EL (cell line): ENCODE results near the gene NAP1L4.

Experiments used
- DNase-seq: peaks from one replicate; pipeline ENCODE4 v3.0.0-alpha.2; 2016

Gene NAP1L4

DNA sequence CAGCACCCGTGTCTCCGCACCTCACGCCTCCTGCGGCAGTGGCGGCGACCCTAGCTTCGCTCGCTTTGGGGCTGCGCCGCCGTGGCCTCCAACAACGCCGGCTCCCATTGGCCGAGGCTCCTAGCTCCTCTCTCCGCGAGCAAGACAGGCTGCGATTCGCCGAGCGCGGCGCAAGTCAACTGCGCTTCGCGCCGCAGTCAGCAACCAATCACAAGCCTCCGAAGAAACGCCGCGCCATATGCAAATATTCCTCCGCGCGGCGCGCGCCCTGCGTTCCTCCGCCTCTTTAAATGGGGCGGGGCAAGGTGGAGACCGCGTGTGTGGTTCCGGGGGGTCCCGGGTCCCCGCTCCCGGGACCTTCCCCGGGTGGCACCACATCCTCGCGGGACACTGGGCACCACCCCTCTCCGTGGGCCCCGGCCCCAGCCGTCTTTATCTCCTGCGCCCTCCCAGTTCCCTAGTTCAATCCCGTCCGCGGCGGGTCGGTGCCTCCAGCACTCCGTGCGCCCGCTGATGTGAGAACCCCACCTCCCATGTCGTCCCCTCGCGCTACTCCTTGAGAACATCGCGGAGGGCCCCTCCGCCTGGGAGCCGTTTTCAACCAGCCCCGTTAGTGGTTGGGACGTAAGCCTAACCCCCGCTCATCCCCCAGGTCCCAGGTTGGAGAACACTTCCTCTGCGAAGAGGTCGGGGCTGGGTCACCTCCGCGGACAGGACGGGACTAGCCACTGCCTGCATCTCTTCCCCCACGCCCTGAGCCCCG lies at the start of gene NAP1L4:
Gene NAP1L4 (minus strand): TSS at position 96 of the 763 bp plus-strand sequence. CDS start 13,109 bp downstream, outside the sequence.
- peak; percentile 97 for DNase-seq

- no peak for DNase-seq
Observed at GRCh38 chr11:3040881-3041280, 48.8 kb upstream of the NAP1L4 start.

GRCh38 chr11:3037945-3038271 lies 45.8 kb upstream of the NAP1L4 start:
- no peak for DNase-seq

DNA sequence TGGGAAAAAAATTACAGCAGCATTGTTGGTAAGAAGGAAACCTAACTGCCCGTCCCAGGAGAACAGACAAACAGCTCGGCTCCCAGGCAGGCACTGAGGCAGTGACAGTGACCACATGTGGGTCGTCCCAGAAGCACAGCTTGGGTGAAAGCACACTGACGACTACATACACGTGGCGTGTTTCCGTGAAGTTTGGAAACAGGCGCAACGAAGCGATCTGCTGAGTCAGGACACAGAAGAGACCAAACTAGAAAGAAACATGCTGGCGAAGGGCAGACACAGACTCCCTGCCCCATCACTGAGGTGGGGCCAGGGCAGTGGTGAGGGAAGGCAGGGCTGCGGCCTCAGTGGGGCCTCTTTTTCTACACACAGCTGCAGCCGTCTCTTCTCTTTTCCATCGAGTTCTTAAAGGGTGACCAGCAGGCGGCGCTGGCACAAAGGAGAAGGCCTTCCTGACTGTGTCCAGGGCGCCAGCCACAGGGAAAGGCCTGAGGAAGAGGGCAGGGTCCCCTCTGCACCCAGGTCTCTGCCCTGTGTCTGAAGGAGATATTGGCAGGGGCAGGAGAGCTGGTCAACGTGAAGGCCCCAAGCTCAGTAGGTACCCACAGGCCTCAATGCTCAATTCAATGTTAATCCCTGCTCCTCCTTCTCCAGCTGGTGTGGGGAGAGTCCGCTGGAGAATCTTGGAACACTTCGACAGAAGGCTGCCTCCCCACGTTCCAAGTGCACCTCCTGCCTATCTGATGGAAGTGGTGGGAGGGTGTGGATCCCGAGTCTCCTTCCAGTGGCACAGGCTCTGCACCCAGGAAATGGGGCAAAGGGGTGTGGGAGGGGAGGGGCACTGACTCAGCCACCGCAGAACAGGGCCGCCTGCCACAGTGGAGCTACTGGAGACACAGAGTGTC lies 45.2 kb upstream of the NAP1L4 start:
- peak; percentile 73 for DNase-seq

DNA sequence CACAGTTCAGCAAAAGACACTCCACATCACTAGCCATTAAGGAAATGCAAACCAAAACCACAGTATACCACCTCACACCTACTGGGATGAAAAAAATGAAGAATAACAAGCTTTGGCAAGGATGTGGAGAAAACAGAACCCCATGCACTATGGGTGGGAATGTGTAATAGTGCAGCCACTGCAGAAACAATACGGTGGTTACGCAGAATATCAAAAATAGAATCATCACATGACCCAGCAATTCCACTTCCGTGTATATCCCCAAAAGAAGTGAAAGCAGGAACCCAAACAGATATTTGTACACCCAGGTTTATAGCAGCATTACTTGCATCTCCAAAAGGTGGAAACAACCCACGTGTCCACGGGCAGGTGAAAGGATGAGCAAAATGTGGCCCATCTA lies 44.3 kb upstream of the NAP1L4 start:
- no peak for DNase-seq

DNA sequence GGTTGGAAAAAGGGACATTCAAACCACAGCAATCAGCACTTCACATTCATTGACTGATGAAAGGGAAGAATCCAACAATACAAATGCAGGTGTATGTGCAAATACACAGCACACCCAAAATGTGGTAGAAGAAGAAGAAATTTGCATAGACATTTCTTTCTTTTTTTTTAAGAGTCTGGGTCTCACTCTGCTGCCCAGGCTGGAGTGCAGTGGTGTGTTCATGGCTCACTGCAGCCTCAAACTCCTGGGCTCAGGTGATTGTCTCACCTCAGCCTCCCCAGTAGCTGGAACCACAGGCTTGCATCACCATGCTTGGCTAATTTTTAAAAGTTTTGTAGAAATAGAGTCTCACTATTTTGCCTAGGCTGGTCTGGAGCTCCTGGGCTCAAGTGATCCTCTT lies 43.2 kb upstream of the NAP1L4 start:
- DNase-seq = no peak

- DNase-seq = no peak
Observed at GRCh38 chr11:3030289-3031070, 38.4 kb upstream of the NAP1L4 start.

- no peak for DNase-seq
Observed at GRCh38 chr11:3028813-3029212, 36.7 kb upstream of the NAP1L4 start.

GRCh38 chr11:3026803-3027202 lies 34.7 kb upstream of the NAP1L4 start:
- no peak for DNase-seq

DNA sequence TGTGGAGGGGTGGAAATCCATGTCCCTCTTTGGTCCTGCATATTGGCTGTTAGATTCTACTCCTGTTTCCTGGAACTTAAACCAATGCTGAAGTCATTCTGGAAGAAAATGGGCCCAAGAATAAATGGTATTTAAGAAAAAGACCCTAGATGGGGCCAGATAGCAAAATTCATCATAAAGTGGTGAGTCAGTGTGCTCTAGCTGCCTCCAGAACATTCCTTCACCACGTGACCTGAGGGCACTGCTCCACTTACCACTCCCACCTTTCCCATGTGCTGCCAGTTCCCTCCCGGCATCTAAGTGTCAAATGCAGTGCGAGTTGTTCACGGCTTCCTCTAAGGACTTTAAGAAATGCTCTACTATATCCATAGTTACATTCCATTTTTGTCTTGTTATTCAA lies 30.9 kb upstream of the NAP1L4 start:
- DNase-seq = peak; percentile 69

- DNase-seq = peak; percentile 66
Observed at GRCh38 chr11:3022300-3022967, 30.3 kb upstream of the NAP1L4 start.

- DNase-seq = no peak
Observed at GRCh38 chr11:3021125-3021524, 29.0 kb upstream of the NAP1L4 start.

GRCh38 chr11:3020011-3020410 lies 27.9 kb upstream of the NAP1L4 start:
- DNase-seq = no peak

- DNase-seq = no peak
Observed at GRCh38 chr11:3018596-3018995, 26.5 kb upstream of the NAP1L4 start.

- no peak for DNase-seq
Observed at GRCh38 chr11:3016861-3017260, 24.7 kb upstream of the NAP1L4 start.

- no peak for DNase-seq
Observed at GRCh38 chr11:3015796-3016195, 23.7 kb upstream of the NAP1L4 start.

GRCh38 chr11:3014943-3015342 lies 22.8 kb upstream of the NAP1L4 start:
- no peak for DNase-seq

GRCh38 chr11:3014057-3014938 lies 22.2 kb upstream of the NAP1L4 start:
- DNase-seq = no peak

GRCh38 chr11:3011891-3012885 lies 20.1 kb upstream of the NAP1L4 start:
- no peak for DNase-seq

- no peak for DNase-seq
Observed at GRCh38 chr11:3010521-3011275, 18.6 kb upstream of the NAP1L4 start.
